Iris pigment epithelial cell (primary cell): ENCODE measurements around the gene CD36.

Source experiments
- DNase-seq: peaks from one replicate; pipeline ENCODE4 v3.0.0-alpha.2; 2011; ENCODE audit warnings: low read depth

CD36 gene

DNA sequence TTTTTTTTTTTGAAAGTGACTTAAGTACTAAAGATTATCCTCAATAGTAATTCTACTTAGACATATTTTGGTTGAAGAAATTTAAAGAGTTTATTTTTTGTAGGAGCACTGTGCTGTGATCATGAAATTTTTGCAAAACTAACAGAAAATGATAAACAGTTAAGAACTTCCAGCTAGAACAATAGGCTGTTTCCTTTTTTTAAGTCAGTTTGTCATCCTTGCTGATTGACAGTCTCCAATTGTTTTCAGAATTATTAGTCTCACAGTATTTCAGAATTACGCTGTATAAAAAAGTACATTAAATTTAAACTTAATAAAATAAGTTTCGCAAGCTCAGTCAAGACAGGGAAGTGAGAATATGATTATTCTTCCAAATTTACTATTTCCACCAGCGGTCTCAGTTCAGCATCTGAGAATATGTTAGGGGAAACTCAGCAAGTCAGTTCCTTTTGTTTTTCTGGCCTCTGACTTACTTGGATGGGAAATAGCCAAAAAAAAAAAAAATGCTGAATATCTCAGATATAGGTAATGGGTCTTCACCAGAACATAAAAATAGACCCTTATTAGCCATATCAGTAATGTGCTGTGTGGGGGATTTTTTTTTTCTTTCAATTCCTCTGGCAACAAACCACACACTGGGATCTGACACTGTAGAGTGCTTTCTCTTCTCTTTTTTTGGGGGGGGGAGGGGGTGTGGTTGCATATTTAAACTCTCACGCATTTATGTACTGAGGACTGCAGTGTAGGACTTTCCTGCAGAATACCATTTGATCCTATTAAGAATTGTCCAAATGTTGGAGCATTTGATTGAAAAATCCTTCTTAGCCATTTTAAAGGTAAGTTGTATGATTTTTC is at the start of gene CD36:
CD36 (plus strand) TSS at position 732 of the 855 bp plus-strand sequence. CDS start 8,099 bp downstream, outside the sequence.
- DNase-seq, result no peak

DNA sequence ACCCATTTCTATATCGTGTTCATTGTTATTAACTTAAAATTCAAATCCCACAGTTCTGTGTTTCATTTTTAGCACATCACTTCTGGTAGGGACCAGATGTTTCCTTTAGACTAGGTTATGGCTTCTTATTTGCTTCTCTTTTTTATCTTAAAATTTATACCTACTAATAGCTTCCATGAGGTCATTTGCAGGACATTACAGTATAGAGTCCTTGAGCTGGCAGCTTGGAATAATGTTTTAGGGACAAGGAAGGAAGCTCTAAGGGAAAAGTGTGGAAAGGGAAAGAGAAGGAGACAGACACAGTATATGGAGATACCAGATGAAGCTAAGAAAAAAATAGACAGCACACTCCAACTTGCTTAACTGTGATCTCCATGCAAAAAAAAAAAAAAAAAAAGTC is 48.8 kb upstream of the CD36 start:
- no peak for DNase-seq

DNA sequence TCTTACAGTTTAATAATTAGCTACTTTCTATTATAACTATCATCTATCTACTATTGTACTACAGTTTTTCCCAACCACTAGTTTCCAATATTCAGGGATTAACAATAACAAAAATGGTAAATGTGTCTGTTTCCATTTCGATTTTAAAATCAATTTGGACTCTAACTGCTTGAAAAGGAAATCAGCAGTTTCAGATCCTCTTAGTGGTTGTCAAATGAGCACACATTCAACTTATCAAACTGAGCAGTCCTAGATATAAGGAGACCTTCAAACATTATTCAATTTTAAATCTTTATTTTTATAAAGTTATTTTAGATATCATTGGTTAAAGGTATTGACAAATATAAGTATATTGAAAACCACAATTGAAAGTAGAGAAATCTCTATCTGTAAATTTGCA is 46.8 kb upstream of the CD36 start:
- DNase-seq, result no peak

DNA sequence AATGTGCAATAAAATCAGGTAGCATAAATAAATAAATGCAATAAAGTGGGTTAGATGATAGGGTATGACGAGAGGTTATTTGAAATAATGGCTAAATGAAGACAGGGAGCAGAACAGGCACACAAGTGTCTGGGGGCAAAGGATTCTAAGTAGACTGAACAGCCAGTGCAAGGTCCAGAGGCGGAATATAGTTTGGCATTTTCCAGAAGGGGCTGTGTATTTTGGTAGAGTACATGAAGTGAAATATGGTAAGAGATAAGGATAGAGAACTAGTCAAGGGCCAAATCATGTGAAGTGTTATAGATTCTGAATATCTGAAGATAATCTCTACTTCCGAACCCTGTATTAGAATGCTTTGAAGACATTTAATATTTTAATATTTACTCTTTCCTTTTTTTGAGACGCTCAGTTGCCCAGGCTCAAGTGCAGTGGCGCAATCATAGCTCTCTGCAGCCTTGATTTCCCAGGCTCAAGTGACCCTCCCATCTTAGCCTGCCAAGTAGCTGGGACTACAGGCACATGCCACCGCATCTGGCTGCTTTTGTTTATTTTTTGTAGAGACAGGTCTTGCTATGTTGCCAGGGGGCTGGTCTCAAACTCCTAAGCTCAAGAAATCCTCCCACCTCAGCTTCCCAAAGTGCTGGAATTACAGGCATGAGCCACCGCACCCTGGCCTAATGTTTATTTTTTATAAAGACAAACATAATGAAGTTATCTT is 44.4 kb upstream of the CD36 start:
- peak; percentile 23 for DNase-seq

DNA sequence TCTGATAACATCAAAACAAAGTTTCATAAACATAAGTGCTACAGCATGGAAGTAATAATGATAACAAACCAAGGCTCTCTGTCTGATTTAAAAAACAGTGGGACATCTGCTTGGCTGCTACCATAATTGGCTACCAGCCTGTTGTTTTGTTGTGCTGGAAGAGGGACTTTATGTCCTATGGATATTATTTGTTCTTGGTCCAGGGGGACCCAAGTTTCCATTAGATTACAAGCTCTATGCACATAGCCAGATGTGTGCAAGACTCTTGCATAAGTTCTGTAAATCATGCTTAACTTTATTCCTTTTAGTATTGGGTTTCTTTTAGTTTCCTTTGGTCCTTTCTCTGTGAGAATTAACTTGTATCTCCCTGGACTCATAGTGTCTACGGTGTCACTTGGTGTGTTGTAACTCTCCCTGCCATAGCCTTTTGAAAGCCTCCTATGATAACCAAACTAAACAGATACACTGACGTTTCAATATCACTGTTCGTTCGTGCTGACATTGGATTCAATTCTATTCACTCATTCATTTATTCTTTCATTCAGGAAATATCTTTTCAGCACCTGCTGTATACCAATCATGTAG is 41.4 kb upstream of the CD36 start:
- no peak for DNase-seq

DNA sequence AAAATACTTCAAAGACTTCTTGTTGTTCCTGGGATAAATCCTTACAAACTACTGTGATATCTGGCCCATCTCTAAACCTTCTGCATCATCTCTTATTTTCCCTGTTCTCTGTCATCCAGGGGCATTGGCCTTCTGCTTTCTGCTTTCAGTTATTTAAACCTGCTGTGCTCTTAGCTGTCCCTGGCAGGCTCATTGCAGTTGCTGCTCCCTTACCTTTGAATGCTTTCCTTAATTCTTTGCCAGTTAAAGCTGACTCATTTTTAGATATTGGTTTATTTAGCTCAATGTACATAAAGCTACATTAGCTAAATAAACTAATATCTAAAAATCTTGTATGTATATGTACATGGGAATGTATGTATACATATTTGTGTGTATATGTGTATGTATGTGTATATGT is 40.6 kb upstream of the CD36 start:
- no peak for DNase-seq

DNA sequence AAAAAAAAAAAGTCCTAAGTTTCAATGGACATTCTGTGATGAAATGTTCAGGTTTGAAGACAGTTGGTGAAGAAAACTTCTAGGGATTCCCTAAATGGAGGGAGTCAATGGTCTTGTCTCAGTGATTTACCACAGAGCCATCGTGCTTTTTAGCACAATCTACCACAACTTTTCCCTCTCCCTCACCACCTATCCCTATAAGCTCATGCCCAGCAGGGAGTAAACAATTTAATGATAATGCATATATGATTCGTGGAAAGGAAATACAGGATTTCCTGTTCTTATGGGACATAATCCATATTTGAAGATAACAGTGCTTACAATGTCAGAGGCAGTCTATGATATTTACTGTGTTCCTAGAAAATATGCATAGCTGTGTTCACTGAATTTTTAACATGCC is 38.4 kb upstream of the CD36 start:
- DNase-seq, result no peak

DNA sequence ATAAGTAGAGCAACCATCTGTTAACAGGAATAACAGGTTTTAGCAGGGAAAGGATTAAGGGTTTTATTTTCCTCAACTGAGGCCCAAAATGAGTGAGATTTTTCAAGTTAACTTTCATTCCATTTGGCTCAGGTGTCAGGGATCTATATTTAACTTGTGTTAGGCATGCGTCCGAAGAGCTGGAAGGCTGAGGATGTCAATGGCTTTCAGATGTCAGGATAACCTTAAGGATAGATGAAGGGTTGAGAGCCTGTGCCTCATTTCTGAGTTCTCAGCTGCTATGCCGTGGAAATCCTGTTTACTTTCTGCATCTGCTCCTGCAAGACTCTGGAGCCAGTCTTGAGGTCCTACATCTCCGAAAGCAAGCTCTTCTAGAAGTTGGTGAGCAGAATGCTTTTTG is 36.4 kb upstream of the CD36 start:
- no peak for DNase-seq

DNA sequence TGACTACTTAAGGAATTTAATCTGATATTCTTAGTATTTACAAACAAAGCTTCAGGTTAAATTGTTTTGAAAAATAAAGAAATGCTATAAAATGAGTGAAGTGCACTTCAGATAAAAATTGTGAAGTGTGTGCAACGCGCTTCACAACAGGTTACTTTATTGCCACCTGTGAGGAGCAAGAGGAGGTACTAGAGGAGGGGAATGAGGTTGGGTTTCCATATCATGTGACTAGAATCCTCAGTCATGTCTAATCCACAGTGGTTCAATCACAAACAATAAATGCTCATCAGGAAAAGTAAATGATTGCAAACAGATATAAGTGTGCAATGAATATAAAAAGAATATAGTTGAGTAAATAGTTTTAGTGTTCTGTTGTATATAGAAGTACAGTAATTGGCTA is 34.5 kb upstream of the CD36 start:
- no peak for DNase-seq

DNA sequence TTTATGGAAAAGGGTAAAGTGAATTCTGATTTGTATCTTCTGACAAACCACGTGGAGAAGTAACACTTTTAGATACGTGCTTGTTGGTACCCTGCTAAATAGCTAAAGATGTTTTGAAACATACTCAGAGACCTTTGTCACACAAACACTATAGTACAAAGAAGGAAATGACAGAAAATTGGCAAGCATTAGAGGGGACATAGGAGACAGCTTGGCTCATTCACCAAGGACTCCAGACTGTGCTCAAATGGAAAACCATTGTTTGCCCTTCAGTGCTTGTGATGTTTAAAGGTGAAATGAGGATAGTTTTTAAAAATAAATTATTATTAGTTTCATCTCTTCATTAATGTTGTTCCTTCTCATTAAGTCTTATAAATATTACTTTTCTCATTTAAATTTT is 34.0 kb upstream of the CD36 start:
- DNase-seq, result no peak

DNA sequence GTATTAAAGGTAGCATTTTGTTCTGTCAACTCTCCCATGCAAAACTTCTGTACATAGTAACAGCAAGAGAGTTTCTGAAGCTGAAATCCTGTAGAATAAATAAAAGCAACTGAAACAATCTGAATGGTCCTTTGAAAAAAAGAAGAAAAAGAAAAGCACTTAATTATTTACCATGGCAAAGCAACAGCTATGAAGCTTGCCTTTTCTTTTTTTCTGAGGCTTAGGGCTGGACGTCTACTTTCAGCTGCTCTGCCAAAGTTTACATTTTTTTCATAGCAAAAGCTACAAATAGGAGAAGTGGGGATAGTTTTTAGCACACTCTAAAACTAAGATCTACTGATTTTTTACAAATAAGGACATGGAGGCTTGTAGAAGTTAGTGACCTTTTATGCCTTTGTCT is 31.3 kb upstream of the CD36 start:
- no peak for DNase-seq

DNA sequence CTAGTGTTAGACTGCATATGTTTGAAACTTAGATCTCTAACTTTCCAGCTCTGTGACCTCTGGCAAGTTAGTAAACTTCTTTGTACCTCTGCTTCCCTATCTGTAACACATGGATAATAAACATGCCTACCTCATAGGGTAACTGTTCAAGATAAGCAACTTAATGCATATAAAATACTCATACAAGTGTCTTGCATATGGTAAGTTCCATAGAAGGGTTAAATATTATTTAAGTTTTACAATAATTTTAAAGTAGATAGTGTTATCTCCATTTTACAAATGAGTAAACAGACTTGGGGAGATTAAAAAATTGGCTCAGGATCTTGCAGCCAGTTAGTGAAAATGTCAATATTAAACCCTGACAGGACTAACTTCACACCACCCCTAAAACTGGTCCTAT is 30.1 kb upstream of the CD36 start:
- no peak for DNase-seq

DNA sequence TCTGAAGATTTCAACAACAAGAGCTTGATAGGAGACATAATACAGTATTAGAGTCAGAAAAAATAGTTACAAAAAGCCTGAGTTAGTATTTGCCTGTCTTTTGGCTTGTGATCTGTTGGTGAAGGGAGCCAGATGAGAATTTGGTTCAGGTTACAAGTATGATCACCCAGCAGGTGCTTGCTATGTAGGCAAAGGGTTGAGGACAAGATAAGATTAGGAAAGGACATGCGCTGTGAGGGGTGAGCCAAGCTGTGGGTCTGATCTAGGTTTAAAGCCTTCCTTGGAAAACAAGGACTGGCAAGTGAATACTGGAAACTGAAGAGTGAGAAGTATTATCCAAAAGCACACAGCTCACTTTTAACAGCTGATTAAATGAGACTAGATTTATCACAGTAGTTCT is 28.7 kb upstream of the CD36 start:
- DNase-seq, result no peak

DNA sequence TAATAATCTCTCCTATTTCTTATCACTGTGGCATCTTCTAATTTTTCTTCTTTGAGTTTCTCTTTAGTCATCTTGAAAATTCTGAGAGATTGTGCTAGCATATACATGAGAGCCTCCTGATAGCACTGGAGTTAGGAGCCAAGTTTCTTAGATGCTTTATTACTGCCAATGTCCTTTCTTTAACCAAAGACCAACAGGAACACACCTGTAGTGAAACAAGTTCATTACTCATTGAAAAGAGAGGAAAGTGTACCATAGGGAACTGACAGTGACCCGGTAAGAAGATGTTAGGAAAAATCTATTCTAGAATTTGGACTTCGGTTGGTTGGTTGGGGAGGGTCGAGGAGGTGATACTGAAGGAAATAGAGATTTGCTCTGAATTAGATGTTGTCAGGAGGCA is 27.1 kb upstream of the CD36 start:
- DNase-seq, result no peak

DNA sequence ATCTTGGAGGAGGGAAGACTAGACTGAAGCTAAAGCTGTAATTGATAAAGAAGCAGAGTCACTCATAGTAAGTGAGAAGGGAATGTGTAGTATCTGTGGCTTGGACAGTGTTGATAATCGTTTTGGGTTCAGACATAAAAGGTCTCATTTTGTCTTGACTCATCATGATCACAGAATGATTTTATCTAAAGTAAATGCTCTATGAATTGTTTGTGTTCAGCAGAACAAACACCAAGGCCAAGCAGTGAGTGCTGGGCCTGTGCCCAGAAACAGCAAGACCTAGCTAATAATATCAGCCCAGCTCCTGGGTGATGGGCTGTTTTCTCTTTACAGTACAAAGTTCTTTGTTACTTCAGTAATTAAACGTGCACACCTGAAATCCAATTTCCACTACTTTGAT is 26.7 kb upstream of the CD36 start:
- DNase-seq, result peak; percentile 92

DNA sequence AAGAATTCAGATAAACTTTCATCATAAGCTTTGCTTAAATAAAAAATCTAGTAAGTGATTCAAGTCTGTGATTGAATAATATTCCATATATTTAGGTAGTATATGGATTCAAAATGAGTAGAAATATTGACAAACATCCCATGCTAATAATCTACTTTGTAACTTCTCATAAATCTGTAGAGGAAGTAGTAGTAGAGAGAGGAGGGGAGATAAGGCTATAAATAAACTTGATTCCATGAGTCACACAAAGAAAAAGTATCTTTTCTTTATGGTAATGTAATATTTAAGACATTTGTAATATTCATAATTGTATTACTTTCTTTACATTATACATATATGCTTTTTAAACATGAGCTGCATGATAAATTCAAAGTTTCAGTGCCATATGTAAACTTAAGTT is 25.6 kb upstream of the CD36 start:
- DNase-seq, result peak; percentile 27

DNA sequence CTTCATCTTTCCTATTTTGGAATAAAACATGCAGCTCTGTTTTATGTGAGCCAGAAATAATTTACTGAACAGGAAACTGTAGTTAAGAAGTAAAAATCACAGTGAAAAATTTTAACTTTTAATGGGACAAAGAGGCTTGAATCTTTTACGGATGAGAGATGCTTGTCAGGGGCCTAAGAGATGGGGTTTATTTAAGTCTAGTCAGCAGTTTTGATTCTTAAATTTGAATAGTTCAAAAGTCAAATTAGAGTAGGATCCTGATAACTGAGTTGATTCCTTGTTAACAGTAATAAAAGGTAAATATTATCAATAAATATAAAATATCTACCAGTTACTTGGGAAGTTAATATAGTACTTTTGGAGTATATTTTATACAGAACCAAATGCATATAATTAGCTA is 24.9 kb upstream of the CD36 start:
- DNase-seq, result no peak

DNA sequence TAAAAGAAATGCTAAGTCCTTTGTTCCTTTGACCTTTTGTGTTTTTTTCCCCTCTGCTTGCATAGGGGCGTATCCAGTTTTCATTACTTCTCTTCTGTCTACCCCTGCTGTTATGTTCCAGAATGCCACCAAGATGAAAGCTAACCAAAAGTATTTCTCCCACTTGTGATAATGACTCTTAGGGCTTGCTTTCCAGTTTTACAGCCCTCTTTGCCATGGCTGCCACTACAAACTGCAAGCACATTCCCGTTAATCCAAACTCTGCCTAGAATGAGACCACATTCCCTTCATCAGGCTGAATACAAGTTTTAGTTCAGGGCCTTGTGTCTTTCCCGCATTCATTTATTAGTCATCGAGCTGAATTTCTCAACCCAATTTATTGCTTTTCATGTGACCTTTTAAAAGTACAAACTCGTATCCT is 23.6 kb upstream of the CD36 start:
- peak; percentile 74 for DNase-seq

DNA sequence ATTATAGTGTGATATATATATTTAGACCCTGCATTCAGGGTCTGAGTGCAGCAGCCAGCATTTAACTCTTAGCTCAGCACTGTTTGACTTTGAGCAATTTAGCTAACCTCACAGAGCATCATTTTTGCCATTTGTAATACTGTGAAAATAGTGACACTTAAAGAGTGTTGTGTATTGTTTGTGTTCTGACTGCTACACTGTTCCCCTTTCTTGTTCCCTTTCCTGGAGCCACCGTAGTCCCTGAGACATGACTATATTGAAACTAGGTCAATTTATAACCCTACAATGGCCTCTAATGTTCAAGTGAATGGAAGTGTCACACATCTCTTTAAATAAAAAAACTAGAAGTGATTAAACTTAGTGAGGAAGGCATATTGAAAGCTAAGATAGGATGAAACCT is 20.3 kb upstream of the CD36 start:
- DNase-seq, result no peak

DNA sequence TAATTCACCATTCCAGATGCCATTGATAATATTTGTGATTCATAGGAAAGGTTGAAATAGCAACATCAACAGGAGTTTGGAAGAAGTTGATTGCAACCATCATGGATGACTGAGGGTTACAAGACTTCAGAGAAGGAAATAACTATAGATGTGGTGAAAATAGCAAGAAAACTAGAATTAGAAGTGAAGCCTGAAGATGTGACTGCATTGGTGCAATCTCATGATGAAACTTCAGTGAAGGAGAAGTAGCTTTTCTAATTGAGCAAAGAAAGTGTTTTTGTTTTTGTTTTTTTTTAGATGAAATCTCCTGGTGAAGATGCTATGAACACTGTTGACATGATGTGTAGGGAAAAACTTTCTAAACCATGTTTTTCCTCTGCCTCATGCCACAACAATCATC is 18.7 kb upstream of the CD36 start:
- no peak for DNase-seq

DNA sequence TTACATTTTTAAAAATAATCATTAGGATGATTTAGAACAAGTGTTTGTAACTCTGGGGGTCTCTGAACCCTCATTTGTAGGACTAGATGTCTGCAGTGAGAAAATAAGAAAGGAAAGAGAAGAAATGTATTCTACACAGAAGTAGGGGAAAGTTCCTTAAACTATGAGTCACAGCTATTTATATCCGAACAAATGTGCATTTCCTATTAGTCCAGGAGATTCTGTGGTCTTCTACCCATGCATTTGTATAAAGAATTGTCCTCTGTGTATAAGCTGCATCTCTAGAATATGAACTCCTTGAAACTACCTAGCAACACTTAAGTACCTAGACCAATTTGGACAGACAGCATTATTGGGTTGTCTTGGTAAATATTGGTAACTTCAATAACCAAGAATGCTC is 15.9 kb upstream of the CD36 start:
- DNase-seq, result peak; percentile 77

DNA sequence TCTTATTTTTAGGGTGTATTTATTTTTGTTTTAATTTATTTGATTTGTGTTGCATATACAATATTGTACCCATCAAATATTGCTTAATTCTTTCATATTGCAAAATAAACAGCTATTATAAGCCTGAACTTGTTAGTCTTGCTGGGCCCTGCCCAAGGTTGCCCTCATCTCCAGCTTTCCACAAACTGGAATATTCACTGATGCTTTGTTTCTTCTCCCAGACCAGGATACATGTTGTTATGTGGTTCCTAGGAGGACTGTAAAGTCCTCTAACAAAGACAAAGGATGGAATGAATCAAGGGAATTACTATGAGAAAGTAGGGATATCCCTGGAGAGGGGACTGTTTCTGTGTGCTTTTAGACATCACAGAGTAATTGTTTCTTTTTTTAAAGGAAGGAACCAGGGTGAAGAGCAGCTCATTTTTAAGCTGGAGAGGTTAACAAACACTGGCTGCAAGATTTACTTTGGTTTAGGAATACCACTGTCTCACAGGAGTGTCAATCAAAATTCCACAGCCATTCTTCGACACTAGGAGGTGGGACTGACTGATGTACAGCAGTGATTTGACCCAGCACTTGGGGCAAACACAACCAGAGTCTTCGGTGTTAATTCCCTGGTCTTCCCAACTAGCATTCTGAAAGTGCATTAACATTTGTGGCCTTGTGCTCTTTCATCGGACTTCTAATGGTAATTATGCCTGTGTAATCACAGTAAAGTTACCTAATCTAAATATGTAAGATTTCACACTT is 14.8 kb upstream of the CD36 start:
- DNase-seq, result no peak

DNA sequence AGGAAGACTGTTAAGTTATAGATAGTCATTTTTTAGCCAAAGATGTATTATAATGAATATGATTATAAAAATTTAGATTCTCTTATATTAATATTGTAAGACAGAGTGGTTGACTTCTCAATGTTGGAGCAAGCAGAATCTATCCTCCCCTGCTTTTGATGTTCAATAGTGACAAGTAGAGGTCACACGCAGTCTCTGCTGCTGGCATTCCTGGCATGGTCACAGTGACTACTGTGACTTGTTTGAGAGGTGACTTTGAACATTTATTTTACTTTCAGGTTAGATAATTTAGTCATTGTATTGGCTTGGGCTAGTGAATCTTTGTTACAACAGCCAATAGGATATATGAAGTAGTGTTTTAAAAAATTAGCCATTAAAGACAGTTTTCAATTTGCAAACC is 13.7 kb upstream of the CD36 start:
- no peak for DNase-seq
